Fibroblast of lung (primary cell): Measurements from ENCODE around the gene AGAP1. TPM values are rescaled to one million over a fixed set of nuclear protein-coding genes. Genes with fewer than 3 reads are reported as not detected.

Experiments
- DNase-seq, 2 donors: peaks; one replicate each; pipeline versions ENCODE4 v3.0.0 to v3.0.0-alpha.2; 2010; ENCODE audit warnings: low read depth in 2 of 2
- H2AFZ ChIP-seq: 2 replicates; pipeline ENCODE4 v1.5.1; 2012; ENCODE audit warnings: low read length, control low read depth, inconsistent platforms
- H3K27ac ChIP-seq: 2 replicates; pipeline ENCODE4 v1.5.1; 2011; ENCODE audit warnings: low read length, control low read depth; ENCODE audit not compliant: insufficient read depth
- H3K27me3 ChIP-seq: 2 replicates; pipeline ENCODE4 v1.5.1; 2011; ENCODE audit warnings: mild to moderate bottlenecking, low read length; ENCODE audit not compliant: control insufficient read depth, insufficient read depth
- H3K36me3 ChIP-seq: 2 replicates; pipeline ENCODE4 v1.5.1; 2011; ENCODE audit warnings: low read length; ENCODE audit not compliant: control insufficient read depth, insufficient read depth
- H3K4me1 ChIP-seq: 2 replicates; pipeline ENCODE4 v1.5.1; 2011; ENCODE audit warnings: low read length; ENCODE audit not compliant: control insufficient read depth, insufficient read depth; ENCODE audit errors: extremely low read depth
- H3K4me2 ChIP-seq: 2 replicates; pipeline ENCODE4 v1.5.1; 2011; ENCODE audit warnings: low read length, control low read depth; ENCODE audit not compliant: insufficient read depth; ENCODE audit errors: extremely low read depth
- H3K4me3 ChIP-seq, 4 experiments: fragments of 200-600 bp in 1 of 4; sonication (generic) in 1 of 4; replicated peaks in 1 of 4; 2 replicates each; pipeline ENCODE4 v1.5.1; 2011 to 2016; ENCODE audit warnings: low read length in 4 of 4, low read depth in 3 of 4, mild to moderate bottlenecking in 3 of 4, control low read depth in 2 of 4, inconsistent platforms in 1 of 4, mixed read lengths in 1 of 4; ENCODE audit not compliant: insufficient read depth in 1 of 4; ENCODE audit errors: control extremely low read depth in 1 of 4
- H3K79me2 ChIP-seq: 2 replicates; pipeline ENCODE4 v1.5.1; 2012; ENCODE audit warnings: mild to moderate bottlenecking, low read length, inconsistent platforms; ENCODE audit not compliant: control insufficient read depth, insufficient read depth
- H3K9ac ChIP-seq: 2 replicates; pipeline ENCODE4 v1.5.1; 2011; ENCODE audit warnings: mild to moderate bottlenecking, low read length, control low read depth; ENCODE audit not compliant: insufficient read depth
- H3K9me3 ChIP-seq: 2 replicates; pipeline ENCODE4 v1.5.1; 2012; ENCODE audit warnings: low read depth, low read length; ENCODE audit not compliant: control insufficient read depth, insufficient read depth
- H4K20me1 ChIP-seq: 2 replicates; pipeline ENCODE4 v1.5.1; 2011; ENCODE audit warnings: low read length; ENCODE audit not compliant: control insufficient read depth, insufficient read depth; ENCODE audit errors: extremely low read depth
- EZH2 ChIP-seq: IDR thresholded peaks from 2 replicates; pipeline ENCODE4 v1.5.1; 2012; ENCODE audit warnings: low read length, control low read depth, mild to moderate bottlenecking; ENCODE audit errors: missing control alignments
- polyA plus RNA-seq, 2 donors: library from polyadenylated mRNA; depleted of rRNA in 1 of 2; stranded (reverse) in 1 of 2; unstranded in 1 of 2; fragments of >200 nt; gene quantifications; 2 replicates each; pipeline ENCODE4 v1.2.1, GENCODE V29; 2011 to 2012; ENCODE audit warnings: missing spikeins in 1 of 2
- total RNA-seq: library from RNA; depleted of rRNA; stranded (reverse); fragments of >200 nt; gene quantifications from 2 replicates; pipeline ENCODE4 v1.2.1, GENCODE V29; 2014
- TF ChIP-seq, protein P1 (sequence below), 2 donors: IDR thresholded peaks in 1 of 2; conservative IDR thresholded peaks in 1 of 2; 1 replicate in 1 of 2; 2 replicates in 1 of 2; pipeline ENCODE4 v1.5.1; 2011 to 2012; ENCODE audit warnings: low read length in 2 of 2, control low read depth in 1 of 2, inconsistent platforms in 1 of 2, low read depth in 1 of 2, mild to moderate bottlenecking in 1 of 2

Gene AGAP1
- total and polyA plus RNA-seq, 2 donors (not counting 1 experiment from before 2014, with no cell fraction given), result 10.6 to 14.0 TPM

DNA sequence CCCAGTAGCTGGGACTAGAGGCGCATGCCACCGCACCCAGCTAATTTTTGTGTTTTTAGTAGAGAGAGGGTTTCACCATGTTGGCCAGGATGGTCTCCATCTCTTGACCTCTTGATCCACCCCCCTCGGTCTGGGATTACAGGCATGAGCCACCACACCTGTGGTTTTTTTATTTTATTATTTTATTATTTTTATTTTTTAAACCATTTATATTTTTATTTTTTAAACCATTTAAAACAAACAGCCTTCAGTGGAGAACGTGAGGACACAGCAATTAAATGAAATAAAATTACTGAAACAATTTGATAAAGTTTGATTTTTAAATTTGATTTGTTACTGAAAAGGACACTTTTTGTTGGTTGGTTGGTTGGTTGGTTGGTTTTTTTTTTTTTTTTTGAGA is 181.0 kb downstream of the AGAP1 start:
- Histone ChIP-seq H3K9ac (no peak overlapping the region), H3K9me3 (no peaks in the 10 kb centered on the region), H4K20me1 (no peaks in the 10 kb centered on the region), H3K27ac (no peak overlapping the region), H3K79me2 (peaks cover 5% of the 10 kb centered on the region), H2AFZ (no peak overlapping the region), H3K36me3 (no peaks in the 10 kb centered on the region), H3K4me2 (no peak overlapping the region), H3K4me3 (no peak overlapping the region), H3K27me3 (no peaks in the 10 kb centered on the region), H3K4me1 (peaks cover 5% of the 10 kb centered on the region)
- DNase-seq, result no peak
- TF ChIP-seq EZH2, result no peak
- TF ChIP-seq, protein P1, sequence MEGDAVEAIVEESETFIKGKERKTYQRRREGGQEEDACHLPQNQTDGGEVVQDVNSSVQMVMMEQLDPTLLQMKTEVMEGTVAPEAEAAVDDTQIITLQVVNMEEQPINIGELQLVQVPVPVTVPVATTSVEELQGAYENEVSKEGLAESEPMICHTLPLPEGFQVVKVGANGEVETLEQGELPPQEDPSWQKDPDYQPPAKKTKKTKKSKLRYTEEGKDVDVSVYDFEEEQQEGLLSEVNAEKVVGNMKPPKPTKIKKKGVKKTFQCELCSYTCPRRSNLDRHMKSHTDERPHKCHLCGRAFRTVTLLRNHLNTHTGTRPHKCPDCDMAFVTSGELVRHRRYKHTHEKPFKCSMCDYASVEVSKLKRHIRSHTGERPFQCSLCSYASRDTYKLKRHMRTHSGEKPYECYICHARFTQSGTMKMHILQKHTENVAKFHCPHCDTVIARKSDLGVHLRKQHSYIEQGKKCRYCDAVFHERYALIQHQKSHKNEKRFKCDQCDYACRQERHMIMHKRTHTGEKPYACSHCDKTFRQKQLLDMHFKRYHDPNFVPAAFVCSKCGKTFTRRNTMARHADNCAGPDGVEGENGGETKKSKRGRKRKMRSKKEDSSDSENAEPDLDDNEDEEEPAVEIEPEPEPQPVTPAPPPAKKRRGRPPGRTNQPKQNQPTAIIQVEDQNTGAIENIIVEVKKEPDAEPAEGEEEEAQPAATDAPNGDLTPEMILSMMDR (conservative IDR thresholded peaks at IDR 0.05 in 1 of 2, IDR thresholded peaks at IDR 0.05 in 1 of 2; ENCODE audit: low read depth in 1 of 2, low read length in 2 of 2), result no peak

- TF ChIP-seq EZH2, result no peak
- TF ChIP-seq, protein P1 (conservative IDR thresholded peaks at IDR 0.05 in 1 of 2, IDR thresholded peaks at IDR 0.05 in 1 of 2; ENCODE audit: low read depth in 1 of 2, low read length in 2 of 2), result no peak
- H3K4me1 ChIP-seq, result peaks cover 5% of the 10 kb centered on the region
- H3K4me2 ChIP-seq, result no peak overlapping the region
- peak in 1 of 2 donors; percentile 54 for DNase-seq
- H2AFZ ChIP-seq, result no peak overlapping the region
- no peaks in the 10 kb centered on the region for H4K20me1 ChIP-seq
- H3K9me3 ChIP-seq, result no peaks in the 10 kb centered on the region
- H3K4me3 ChIP-seq, result no peak overlapping the region
- no peaks in the 10 kb centered on the region for H3K27me3 ChIP-seq
- no peak overlapping the region for H3K27ac ChIP-seq
- H3K9ac ChIP-seq, result no peak overlapping the region
- peaks cover 9% of the 10 kb centered on the region for H3K79me2 ChIP-seq
- no peaks in the 10 kb centered on the region for H3K36me3 ChIP-seq
Observed at GRCh38 chr2:235675678-235676535, 182.1 kb downstream of the AGAP1 start.

DNA sequence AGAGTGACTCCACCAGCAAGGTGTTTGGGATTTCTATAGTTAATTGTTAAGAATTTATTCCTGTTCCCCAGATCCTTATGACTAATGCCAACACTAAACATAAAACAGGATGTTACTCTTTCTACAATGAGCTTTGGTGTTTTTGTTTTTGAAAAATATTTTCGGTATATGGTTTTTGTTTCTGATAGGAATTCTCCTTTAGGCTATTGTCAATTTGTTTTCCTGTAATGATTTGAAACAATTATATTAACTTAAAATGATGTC is 182.6 kb downstream of the AGAP1 start:
- Histone ChIP-seq H3K4me2 (no peak overlapping the region), H3K9me3 (no peaks in the 10 kb centered on the region), H3K79me2 (peaks cover 9% of the 10 kb centered on the region), H3K4me3 (no peak overlapping the region), H3K9ac (no peak overlapping the region), H3K27me3 (no peaks in the 10 kb centered on the region), H3K36me3 (no peaks in the 10 kb centered on the region), H2AFZ (no peak overlapping the region), H4K20me1 (no peaks in the 10 kb centered on the region), H3K4me1 (peaks cover 5% of the 10 kb centered on the region), H3K27ac (no peak overlapping the region)
- DNase-seq, result no peak
- no peak for TF ChIP-seq EZH2
- TF ChIP-seq, protein P1 (conservative IDR thresholded peaks at IDR 0.05 in 1 of 2, IDR thresholded peaks at IDR 0.05 in 1 of 2; ENCODE audit: low read depth in 1 of 2, low read length in 2 of 2), result no peak
